Activated naive CD4-positive, alpha-beta T cell treated with Interleukin-2 at 50 U/mL for 16 hours (primary cell): Measurements from ENCODE around the gene PPL.

Experiments
- DNase-seq: peaks from one replicate; pipeline ENCODE4 v3.0.0-alpha.2; 2020

Gene PPL

DNA sequence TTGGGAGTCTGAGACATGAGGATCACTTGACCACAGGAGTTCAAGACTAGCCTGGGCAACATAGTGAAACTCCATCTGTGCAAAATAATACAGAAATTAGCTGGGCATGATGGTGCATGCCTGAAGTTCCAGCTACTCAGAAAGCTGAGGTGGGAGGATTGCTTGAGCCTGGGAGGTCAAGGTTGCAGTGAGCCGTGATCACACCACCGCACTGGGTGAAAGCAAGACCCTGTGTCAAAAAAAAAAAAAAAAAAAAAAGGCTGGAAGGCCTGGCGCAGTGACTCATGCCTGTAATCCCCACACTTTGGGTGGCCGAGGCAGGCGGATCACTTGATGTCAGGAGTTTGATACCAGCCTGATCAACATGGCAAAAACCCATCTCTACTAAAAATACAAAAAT is 81.6 kb downstream of the PPL start:
- DNase-seq: no peak

DNA sequence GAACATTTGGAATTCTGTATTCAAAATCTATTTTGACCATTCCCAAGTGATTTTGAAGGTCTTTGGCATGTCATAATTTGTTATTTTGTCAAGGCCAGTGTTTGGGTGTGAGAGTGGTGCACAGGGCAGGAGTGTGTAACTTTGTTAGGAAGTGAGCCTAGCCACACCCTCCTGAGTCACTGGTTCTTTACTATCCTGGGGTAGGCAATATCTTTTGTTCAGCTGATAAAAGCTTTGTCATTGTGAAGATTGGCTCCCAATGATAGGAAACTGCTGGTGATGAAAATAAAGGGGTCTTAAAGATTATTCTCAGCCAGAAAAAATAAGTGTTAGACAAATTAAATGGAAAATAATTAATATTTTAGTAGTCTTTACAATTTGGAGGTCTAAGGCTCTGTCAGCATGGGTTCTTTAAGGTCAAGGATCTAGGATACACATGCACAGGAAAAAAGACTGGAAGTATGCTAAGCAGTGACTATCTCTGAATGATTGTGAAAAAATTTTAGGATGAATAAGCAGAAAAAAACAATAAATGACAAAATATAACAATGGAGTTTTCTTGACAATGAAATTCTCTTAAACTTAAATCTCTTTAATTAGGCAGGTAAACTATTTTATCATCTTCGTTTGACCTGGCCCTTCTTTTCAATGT is 84.6 kb downstream of the PPL start:
- DNase-seq: no peak

DNA sequence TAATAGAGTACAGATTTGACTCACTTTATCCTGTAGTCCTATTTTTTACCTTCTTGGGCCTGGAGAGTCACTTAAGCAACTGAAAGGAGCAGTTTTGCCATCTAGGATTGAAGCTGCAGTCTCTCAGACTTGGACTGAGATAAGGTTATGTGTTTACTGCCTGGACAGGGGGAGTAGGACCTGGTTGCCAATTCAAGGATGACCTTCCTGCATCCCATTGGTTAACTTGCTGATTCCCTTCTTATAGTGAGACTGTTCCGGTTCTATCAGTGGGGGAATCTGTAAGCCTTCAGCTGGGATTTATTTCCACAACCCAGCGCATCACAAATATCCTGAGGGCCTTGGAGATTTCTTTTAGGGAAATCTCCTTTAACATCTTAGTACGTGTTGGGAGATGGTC is 86.7 kb downstream of the PPL start:
- no peak for DNase-seq

DNA sequence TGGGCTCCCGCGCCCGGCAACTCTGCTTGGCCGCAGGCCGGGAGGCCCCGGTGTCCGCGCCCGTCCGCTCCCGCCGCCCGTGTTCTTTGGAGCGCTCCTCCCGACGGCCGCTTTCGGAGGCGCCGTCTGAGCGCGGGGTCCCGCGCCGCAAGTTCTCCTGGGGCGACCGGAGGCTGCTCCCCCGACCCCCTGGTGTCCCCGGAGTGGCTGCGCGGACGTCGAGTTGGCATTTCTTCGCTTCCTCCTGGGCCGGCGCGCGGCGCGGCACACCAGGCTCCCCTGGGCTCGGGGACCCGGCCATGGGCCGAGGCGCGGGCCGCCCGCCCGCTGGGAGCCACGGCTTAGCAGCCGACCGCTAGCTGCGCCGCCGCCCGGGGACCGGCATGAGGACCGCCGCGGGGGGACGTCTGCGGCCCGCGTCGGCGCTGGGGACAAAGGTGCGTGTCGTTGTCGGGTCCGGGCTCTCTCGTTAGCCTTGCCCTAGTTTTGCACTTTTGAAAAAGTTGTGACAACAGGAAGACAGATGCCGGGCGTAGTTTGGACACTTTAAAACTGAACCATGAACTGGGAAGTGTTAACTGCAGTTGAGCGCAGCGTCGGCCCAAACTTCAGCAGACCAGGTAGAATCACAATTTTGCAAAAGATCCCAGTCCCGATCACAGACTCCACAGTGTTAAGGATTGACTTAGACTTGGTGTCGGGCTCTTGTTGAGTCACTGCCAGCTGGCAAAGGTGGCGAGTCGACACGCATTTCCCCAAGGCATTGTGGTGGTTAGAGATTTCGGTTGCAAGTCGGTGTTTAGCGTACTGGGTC is 89.0 kb downstream of the PPL start:
- DNase-seq: peak; percentile 48

DNA sequence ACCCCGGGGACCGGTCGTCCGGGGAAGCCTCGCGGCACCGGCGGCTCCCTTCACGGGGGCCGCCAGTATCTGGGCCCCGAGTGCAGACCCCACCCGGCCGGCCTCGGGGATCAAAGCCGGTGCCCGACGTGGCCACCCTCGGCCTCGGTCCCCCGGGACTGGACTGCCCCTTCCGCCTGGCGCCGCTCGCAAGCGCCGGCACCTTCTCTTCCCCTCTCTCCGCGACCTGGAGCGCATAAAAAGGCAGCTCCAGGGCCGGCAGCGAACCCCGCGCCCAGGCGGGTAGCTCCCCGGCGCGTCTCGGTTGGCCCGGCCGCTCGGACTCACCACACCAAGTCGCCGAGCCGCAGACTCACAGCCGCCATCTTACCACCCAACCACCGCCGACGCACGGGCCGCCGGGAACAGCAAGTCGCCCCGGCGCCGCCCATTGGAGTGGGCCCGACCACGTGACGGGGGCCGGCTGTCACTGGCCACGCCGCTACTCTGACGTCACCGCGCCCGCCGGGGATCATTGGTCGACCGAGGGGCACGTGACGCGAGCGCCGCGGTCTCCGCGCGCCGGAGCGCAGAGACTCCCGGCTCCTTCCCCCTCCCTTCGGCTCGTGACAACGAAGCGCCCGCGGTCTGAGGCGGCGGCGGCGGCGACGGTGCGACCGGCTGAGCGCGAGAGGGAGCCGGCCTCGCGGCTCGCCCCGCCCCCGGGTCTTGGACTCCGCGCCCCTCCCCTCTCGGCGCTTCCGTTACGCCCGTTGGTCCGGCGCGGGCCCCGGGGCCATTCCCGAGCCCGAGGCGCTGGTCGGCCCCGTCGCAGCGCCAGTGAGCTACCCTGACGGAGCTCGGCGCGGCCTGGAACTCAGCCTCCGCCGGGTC is 89.8 kb downstream of the PPL start, which contains the start of the genes GLYR1 and UBN1:
Gene GLYR1 (minus strand): TSS at position 388 of the 873 bp plus-strand sequence. CDS start 23 bp downstream, at position 365.
Gene UBN1 (plus strand): TSS at position 581 of the 873 bp plus-strand sequence. CDS start 5,437 bp downstream, outside the sequence.
- peak; percentile 100 for DNase-seq

DNA sequence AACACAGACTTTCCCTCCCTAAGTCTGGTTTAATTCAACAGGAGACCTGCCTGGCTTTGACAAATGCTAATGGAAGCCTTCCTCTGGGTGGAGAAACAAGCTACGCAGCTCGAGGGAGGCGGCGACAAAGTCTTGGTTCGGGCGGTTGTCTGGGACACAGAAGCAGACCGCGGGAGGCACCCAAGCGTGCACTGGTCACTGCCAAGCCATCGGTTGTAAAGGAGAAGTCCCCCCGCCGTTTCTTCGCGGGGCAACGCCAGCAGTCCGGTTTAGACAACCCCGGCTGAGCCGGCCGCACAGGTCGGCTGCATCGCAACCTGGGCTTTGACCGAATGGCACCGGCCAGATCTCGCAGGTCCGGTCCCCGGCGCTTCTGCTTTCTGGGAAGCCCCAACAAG is 90.4 kb downstream of the PPL start:
- DNase-seq: peak; percentile 24

DNA sequence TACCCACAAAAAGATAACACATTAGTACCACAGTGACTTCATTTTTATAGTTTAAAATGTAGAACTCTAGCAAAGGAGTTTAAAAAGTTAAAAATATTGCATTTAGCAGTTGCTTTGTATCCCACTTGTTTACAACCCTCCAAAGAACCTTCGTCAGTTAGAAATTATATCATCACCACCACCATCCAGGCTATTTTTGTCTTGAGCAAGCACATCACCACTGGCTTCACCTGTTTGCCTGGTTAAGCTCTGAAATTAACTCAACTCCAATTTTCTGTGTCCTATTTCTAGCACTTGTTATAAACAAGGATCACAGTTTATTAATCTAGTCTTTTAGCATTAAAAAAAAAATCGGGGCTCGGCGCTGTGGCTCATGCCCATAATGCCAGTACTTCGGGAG is 96.0 kb downstream of the PPL start:
- DNase-seq: no peak

DNA sequence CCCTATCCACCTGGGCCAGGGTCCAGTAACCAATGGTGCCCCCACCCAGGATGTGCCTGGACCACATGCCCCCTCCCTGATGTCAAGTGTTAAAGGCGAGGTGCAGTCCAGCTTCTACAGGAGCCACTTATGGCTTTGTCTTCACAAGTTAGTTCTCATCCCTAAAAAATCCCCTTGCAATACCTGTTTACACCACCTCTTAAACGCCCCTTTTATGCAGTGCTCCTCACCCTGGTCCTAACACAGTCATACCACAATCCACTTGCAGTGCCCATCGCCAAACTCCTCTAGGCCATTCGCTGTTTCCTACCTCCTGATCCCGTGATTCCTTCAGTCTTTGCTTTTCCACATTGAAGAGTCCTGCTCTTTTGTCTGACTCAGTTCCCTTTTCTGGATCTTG is 97.0 kb downstream of the PPL start:
- DNase-seq: no peak

DNA sequence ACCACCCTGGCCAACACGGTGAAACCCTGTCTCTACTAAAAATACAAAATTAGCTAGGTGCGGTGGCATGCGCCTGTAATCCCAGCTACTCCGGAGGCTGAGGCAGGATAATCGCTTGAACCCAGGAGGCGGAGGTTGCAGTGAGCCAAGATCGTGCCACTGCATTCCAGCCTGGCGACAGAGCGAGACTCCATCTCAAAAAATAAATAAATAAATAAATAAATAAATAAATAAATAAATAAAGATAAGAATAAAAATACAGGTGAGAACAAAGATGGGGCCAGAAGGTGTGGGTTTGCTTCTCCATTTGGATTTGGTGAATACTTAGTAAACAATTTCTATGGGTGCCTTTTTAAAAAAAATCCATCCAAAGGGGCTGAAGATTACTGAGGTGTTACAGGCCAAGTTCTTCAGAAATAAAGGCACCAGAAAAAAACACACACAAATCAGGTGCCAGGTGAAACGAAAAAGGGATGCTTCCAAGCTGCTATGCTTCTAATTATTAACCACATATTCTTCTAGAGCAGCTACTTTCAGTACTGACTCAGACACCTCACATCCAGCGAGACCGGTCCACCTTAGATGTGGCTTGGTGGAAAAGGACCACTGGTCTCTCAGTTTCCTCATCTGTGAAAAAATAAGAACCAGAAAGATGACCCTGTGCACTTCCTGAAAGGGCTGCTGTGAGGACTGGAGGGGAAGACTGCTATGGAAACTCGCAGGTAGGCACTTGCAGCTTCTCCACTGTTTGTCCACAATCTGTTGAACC is 99.0 kb downstream of the PPL start:
- DNase-seq: no peak

DNA sequence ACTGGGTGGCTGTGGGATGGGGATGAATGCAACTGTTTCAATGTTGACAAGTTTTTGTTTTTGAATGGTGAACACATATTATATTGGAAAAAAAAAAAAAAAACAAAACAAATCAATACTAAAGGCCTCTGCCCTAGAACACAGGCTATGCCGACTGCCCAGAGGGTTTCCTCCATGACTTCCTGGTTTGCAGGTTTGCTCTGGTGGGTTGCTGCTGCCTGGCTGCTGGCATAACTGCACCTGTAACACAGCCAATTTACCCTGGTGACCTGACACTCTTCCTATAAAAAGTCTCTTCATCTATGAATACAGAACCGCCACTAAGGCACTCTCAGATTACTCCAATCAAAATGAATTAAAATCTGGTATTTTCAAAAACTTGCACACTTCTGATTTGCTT is 100.2 kb downstream of the PPL start:
- DNase-seq: no peak

DNA sequence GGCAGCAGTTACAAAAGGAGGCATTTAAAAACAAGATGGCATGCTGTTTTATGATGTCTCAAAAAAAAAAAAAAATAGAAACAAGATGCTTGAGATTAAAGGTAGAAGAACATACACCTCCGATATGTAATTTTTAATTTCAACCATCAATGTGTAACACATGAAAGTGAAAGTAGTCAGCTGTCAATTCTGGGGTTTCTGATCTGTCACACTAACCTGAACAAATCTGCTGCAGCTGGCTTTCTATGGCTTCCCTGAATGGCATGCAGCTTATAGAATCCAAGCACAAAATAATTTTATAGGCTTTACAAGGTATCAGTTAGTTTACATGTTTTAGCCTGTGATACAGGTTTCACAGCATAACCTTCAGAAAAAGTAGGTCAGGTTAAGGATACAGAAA is 103.4 kb downstream of the PPL start:
- DNase-seq: no peak

DNA sequence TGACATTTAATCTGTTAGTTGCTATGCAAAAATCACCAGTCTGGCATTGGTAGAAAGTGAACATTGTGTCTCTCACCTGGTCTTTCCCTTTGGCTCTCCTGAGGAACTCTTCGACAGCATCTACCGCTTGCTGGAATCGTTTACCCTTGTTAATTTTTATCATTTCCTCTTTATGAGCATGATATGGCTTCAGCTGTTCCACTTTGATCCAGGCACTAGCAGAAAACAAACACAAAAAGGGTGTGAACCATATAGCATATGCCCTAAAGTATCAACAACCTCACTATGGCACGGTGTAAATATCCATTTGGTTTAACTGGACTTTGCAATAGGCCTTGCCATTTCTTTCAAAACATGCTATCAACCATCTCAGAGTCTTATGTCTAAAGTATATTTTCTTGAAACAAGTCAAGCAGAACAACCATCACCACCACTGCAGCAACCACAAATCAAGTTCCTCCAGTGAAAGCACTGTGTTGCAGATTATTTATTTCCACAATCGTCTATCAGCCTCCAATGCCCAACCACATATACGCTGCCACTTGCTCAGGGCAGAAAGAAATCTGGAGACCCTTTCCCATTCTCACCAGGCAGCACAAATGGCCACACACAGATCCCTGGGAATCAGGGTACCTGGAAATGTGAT is 104.1 kb downstream of the PPL start:
- no peak for DNase-seq
